GM13977 (cell line): ENCODE results near the gene KDM1A.

Source experiments
- DNase-seq: peaks from one replicate; pipeline ENCODE4 v3.0.0; 2012; ENCODE audit warnings: low spot score
- in situ Hi-C: fragments of 300-500 bp; cut with MboI; formaldehyde crosslinking; loops from one replicate; pipeline ENCODE4 v1.12.0; 2022; ENCODE audit warnings: low sequenced_read_pairs, low pct_unique_long_range_greater_than_20kb, mixed read lengths, inconsistent platforms; ENCODE audit not compliant: unreplicated experiment
- TF ChIP-seq, protein P1 (sequence below): IDR thresholded peaks from 2 replicates; pipeline ENCODE4 v1.5.1; 2012; ENCODE audit warnings: mild to moderate bottlenecking, control low read depth; ENCODE audit not compliant: insufficient read depth; ENCODE audit errors: extremely low read depth, missing control alignments

Gene KDM1A

DNA sequence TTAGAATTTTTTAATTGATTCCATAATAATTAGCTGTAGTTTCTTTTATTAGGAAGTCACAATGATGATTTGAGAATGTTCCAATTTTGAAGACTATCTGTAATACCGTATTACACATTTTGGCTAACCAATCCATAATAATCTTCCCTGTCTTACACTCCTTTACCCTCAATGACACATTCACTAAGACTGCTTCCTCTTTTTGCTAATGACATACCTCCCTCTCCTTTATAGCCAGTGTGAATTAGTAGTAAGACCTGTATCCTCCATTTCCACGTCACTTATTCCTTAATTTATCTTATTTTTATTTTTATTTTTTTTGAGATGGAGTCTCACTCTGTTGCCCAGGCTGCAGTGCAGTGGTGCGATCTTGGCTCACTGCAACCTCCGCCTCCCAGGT lies 10.1 kb downstream of the KDM1A start:
- TF ChIP-seq, protein P1, sequence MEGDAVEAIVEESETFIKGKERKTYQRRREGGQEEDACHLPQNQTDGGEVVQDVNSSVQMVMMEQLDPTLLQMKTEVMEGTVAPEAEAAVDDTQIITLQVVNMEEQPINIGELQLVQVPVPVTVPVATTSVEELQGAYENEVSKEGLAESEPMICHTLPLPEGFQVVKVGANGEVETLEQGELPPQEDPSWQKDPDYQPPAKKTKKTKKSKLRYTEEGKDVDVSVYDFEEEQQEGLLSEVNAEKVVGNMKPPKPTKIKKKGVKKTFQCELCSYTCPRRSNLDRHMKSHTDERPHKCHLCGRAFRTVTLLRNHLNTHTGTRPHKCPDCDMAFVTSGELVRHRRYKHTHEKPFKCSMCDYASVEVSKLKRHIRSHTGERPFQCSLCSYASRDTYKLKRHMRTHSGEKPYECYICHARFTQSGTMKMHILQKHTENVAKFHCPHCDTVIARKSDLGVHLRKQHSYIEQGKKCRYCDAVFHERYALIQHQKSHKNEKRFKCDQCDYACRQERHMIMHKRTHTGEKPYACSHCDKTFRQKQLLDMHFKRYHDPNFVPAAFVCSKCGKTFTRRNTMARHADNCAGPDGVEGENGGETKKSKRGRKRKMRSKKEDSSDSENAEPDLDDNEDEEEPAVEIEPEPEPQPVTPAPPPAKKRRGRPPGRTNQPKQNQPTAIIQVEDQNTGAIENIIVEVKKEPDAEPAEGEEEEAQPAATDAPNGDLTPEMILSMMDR: no peak
- in situ Hi-C loops: no loop called here
- no peak for DNase-seq

DNA sequence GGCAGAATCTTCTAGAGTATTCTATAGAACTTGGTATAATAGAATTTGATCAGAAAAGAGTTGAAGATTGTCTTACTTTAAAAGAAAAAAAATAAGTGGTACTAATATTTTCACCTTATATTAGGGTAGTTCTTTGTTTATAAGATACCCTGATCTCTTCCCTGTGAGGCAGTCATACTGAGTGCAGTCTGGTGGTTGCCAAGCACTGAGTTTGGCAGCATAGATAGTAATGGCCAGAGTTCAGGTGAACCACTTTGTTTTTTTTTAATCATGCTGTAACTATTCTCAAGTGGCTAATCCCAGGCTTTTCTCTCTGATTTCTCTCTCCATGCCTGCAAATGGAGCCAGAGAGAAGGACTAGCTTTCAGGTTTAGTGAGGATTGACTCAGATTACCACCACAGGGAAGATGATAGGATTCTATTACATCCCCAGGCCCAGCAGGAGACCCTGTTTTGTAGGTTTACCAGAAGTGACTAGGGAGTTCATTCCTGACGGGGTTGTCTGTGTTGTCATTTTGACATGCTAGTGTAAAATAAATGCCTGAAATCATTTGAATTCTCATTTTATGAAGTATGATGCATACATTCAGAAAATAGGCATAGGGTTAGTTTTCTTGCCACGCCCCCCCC lies 16.7 kb downstream of the KDM1A start:
- in situ Hi-C loops: no loop called here
- TF ChIP-seq, protein P1: no peak
- DNase-seq: no peak

DNA sequence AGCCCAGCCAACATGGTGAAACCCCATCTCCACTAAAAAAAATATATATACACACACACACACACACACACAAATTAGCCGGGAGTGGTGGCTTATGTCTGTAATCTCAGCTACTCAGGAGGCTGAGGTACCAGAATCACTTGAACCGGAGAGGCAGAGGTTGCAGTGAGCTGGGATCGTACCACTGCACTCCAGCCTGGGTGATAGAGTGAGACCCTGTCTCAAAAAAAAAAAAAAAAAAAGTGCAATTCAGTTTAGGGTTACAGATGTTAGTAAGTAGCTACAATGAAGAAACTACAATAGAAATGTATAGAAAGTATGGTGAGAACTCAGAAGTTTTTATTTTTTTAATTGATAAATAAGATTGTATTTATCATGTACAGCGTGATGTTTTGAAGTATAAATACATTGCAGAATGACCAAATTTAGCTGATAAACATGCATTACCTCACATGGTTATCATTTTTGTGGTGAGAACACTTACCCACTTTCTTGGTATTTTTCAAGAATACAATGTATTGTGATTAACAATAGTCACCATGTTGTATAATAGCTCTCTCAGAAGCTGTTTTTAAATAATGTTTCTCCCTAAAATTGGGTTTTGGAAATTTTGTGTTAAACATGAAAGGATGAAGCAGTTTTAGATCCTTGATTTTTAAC lies 17.9 kb downstream of the KDM1A start:
- TF ChIP-seq, protein P1: no peak

DNA sequence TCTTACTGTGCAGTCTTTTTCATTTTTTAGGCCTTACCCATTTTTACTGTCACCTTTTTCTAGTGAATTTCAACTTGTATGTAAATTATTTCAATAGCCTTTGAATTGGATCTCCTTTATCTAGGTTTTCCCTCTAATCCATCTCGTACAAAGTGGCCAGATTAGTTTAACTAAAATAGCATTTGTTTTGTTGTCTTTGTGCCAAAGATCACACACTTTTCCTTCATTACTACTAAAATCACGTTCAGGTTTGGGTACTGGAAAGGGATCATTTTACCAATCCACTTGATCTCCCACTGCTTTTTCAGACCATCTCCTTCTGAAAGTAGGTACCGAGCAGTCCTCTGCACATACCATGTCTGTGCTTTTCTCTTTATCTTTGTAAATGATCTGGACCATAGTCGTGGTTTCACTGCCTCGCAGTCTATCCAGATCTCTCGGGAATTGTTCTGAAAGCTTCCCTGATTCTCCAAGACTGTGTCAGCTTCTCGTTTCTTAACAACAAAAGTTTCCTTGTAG lies 20.1 kb downstream of the KDM1A start:
- TF ChIP-seq, protein P1: no peak
- in situ Hi-C loops: no loop called here
- DNase-seq: no peak

More for the DNA sequence above, 17.9 kb downstream of the KDM1A start:
- DNase-seq: no peak
- in situ Hi-C loops: no loop called here

DNA sequence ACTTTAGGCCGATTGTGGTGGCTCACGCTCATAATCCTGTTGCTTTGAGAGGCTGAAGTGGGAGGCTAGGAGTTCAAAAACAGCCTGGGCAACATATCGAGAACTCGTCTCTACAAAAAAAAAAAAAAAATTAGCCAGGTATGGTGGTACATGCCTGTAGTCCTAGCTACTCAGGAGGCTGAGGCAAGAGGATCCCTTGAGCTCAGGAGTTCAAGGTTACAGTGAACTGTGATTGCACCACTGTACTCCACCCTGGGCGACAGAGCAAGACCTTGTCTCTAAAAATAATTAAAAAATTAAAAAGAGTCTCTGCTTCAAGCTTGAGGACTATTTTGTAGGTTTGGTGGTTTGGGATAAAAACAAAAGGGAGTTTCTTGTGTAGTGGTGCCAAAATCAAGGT lies 21.2 kb downstream of the KDM1A start:
- in situ Hi-C loops: no loop called here
- TF ChIP-seq, protein P1: no peak
- DNase-seq: no peak

DNA sequence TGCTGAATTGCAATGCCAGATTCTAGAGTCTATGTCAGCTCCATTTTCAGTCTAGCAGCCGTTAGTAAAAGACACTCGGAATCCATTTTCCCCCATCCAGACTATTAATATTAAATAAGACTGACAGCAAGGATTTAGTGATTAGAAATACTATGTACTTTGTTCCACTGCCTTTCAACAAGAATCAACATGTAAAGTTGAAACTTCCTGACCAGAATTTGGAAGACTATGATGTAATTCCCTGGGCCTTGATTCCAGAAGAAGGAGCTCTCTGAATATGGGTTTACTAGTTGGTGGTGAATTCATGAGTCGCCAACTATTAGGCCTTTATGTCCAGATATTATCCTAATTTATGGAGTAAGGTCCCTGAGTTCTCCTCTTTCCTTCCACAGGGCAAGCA lies 24.8 kb downstream of the KDM1A start:
- no peak for DNase-seq
- TF ChIP-seq, protein P1: no peak
- in situ Hi-C loops: no loop called here
